ENCODE measurements around the gene TTC34.
"Not testable (repeated sequence)": the region's sequence is repeated elsewhere in the genome, so short reads cannot be mapped to it uniquely, and the experiment has no call there.

GRCh38 chr1:2687638-2688335, 113.7 kb downstream of the TTC34 start:
- TF ChIP-seq POLR2A (IDR thresholded peaks at IDR 0.05; ENCODE audit: low read depth, low read length); POLR2AphosphoS5 (IDR thresholded peaks at IDR 0.05; ENCODE audit: low read depth, low read length); TAF1 (IDR thresholded peaks at IDR 0.05; ENCODE audit: borderline replicate concordance, low read depth, low read length): not testable (repeated sequence)

Data from GM12892 (cell line).